GM21723 (cell line): Measurements from ENCODE around the gene PITPNC1.

Source experiments
- ATAC-seq: cut with Tn5 transposase; IDR thresholded peaks from one replicate; pipeline ENCODE4 v1.9.1; 2021; ENCODE audit warnings: mild to moderate bottlenecking, moderate library complexity; ENCODE audit not compliant: unreplicated experiment

Gene PITPNC1

DNA sequence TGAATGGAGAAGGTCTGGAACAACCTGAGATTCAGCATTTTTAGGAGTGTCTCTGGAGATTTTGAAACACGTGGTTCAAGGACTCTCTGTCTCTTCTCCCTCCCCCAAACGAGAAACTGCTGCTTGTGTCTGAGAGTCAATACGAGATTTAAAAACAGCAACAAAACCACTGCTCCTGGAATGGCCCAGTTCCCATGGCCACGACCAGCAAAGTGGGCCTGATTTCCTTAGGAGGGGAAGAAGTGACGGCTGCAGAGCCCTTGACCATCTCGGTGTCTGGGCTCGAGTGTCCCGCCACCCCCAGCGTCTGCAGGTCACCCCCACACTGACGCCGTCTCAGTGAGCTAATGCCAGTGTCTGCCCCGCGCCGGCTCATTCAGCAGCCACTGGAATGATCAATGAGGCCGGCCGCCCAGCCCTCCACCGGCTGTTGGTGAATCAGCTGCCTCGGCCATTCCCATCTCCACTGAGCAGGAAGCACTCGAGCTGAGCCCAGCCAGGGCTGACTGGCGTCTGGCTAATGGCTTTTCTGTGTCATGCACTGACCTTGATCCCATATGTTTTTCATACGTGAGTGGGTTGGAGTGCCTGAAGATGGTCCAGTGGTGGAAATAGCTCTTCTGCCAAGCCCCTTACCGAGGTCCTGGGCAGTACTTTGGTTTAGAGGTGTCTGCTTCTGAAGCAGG lies 151.8 kb downstream of the PITPNC1 start:
- ATAC-seq, result no peak

DNA sequence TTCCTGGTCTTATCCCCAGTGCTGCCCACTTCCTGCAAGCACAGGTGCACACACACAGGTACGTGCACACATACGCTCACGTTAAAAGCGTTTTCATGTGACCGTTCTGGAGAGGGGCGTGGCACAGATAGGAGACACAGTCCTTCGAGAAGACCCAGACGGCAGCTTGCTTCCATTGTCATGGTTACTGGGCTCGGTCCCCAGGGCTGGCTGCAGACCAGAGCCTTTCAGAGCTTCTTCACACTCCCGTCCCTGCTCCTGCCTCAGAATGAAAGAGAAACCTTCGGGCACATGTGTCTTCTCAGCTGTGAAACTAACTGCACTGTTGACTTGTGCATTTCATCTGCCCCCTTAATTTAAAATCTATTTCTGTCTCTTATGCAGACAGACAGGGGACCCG lies 154.2 kb downstream of the PITPNC1 start:
- ATAC-seq, result peak; percentile 92

DNA sequence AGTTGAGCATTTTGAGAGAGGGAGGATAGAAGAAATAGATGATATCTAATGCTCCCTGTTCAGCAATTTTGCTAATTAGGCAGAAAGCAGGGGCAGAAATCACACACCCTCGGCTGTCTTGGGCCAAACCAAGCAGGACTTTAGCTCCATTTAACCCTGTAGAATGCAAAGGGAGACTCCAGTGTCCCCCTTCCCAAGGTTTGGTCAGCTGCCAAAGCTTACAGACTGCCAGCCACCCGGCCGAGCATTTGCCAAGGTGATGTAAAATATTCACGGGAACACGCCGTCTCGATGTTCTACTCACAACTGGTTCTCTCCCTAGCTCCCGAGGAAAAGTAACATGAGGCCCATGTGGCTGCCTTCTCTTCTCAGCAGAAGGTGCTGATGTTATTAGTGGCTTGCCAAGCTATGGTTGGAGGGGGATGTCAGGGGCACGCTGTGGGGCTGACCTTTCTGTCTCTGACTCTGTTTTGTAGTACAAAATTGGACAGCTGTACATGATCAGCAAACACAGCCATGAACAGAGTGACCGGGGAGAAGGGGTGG lies 155.3 kb downstream of the PITPNC1 start:
- ATAC-seq, result no peak

DNA sequence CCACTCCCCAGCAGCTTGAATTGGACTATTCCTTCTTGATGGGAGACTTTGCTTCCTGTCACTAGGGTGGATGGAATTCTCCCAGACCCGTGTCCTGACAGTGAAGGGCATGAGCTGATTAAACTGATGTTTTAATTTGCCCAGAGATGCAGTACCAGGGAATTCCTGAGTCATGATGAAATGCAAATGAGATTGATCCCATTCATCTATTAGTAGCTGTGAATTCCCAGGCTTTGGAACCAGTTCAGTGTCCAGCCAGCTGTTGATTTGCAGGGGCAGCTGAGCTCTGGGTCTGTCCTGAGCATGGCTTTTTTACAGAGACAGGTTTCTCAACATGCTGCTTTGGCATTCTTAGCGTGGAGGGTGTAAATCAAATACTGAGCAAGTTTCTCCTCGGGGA lies 157.9 kb downstream of the PITPNC1 start:
- ATAC-seq, result no peak

DNA sequence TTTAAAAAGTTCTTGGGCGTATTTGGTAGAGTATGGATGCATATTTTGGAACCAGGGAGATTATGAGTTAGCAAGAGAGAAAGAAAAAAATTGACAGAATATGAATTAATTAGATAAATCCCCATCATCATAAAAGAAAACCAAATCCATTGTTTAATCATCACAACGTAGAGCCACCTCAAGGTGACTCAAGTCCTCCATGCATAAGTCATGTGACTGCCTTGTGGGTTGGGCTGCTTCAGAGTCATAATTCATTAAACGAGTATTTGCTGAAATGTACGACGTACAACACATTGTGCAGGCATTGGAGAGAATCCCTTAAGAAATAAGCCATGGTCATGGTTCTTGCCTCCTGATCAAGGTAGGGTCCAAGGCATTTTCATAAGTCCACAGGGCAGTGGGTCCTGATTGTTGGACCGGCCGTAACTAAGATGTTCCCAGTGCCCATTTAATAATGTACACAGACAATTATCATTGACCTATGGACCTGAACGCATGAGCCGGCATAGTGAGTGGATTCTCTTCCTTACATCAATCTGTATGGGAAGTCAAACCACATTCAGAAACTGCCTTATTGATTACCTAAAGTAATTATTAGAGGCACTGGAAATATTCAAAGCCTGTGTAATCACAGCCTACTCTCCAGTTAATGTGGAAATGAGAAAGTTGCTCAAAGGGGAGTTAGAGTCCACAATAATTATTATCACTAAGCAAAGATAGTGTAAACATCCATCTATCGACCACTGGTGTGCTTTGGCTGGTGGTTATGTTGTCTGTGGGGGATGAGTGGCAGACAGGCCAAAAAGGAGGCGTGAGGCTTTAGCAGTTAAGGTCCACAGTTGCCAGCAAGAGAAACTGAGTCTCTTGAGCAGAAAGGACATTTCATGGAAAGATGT lies 165.4 kb downstream of the PITPNC1 start:
- ATAC-seq, result no peak

DNA sequence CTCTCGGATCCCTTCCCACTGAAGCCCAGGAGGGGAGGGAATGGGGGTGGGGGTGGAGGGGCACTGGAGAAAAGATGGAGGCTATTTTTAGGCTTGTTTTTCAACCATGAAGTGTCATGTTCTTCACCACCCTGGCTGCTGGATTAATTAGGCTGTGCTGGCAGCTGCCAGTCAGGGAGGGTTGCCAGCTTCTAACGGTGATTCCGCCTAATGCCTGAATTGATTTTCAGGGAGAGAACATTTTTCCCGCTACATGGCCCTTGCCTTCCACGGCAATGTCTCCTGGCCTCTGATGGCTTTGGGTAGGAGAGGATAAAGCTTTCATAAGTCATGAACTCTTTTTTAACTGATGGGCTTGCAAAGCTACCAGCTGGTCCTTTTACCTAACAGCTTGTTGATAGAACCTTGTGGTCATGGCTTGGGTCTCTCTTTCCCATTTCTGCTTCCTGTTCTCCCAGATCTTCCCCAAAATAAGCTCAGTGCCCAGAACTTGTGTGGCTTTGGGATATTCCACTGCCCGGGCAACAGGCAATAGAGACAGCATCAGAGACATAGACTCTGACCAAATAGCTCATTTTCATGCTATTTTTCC lies 167.4 kb downstream of the PITPNC1 start:
- ATAC-seq, result no peak

DNA sequence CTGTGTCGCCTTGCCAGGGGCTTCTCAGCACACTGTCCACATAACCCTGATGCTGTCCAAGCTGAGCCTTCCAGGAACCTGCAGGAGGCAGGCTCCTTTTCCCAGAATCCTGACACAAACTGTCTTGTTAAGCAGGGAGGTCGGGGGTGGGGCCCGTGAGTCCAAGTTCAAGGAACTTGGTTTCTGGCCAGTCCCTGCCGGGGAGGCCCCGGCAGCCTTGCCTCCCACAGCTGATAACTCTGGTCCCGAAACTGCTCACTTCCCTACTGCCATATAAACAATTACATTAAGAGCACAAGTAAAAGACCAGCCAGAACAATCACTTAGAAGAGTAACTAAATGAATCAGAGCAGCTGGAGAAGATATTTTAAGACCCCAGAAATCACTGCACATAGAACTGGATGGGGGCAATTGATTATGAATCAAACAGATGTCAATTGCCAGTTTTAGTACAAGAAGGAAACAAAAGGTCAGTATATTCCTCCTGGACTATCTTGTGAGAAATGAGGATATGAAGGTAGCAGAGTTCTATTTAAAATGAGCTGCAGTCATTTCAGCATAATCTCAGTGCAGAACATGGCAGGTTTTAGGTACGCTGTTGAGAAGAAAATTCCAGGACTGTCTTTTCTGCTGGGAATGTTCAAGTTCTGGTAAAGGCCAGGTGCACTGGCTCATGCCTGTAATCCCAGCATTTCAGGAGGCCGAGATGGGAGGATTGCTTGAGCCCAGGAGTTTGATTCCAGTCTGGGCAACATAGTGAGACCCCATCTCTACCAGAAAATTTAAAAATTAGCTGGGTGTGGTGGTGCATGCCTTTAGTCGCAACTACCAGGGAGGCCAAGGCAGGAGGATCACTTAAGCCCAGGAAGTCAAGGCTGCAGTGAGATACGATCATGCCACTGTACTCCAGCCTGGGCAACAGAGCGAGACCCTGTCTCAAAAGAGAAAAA lies 169.8 kb downstream of the PITPNC1 start:
- ATAC-seq, result peak; percentile 97

DNA sequence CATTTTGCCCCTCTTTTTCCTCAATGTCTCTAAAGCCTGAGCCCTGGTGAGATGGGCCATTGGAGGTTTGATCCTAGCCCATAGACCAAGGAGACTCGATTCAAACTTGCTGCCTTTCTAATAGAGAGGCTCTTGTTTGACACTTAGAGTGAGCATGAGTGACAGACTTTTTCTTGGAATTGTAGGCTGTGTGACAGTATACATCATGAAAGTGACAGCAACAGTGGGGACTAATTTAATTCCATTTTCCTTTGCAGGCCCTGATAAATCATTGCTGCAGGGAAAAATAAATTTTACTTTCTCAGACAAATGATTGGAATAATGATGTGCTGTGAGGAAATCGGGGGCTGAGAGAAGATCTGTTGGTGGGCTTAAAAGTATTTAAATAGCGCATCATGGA lies 171.6 kb downstream of the PITPNC1 start:
- no peak for ATAC-seq

DNA sequence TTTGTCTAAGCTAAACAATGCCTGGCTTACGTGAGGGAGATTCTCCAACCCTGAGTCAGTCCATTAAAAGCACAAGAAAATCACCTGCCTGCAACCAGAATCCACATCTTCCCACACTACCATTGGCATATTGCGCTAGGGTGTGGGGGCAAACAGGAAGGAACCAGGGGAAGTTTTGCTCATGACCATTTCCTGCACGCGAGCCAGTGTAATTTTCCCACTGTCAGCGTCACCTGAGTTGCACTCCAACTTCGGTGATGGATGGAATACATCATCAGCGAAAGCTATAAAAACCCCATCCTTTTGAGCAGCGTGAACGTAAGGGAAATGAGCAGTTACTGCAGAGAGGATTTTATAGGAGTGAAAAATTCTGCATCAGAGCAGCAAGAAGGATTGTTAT lies 172.7 kb downstream of the PITPNC1 start:
- ATAC-seq, result no peak

DNA sequence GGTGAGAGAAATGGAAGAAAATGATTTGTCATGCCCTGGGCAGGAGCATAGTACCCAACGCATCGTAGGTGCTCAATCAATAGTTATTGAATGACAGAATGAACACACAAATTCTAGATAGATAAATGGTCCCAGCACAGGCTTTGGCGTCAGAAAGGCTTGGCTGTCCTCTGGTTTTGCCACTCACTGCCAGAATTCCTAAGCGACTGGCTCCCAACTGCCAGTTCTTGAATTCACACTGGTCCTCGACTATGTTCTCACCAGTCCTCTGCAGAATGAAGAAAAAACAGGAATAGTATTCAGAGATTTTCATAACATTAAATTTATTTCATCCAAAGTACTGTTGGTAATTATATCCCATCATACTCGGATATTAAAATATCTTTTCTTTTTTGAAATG lies 177.6 kb downstream of the PITPNC1 start:
- ATAC-seq, result no peak

DNA sequence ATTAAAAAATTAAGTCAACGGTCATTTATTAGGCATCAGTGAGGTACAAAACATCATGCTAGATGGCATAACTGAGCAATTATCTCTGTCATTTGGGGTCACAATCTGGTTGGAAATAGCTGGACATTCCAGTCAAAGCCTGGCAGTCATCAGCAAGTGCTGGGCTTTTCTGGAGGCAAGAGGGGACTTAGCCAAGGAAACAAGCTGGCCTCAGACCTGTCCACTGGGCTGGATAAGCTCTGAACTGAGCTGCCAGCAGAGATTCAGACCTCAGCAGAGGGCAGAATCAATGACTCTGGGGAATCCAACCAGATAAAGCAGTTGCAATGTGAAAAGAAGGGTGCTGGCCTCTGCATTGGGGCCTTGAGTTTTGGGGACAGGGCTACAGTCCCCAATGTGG lies 178.8 kb downstream of the PITPNC1 start:
- no peak for ATAC-seq

DNA sequence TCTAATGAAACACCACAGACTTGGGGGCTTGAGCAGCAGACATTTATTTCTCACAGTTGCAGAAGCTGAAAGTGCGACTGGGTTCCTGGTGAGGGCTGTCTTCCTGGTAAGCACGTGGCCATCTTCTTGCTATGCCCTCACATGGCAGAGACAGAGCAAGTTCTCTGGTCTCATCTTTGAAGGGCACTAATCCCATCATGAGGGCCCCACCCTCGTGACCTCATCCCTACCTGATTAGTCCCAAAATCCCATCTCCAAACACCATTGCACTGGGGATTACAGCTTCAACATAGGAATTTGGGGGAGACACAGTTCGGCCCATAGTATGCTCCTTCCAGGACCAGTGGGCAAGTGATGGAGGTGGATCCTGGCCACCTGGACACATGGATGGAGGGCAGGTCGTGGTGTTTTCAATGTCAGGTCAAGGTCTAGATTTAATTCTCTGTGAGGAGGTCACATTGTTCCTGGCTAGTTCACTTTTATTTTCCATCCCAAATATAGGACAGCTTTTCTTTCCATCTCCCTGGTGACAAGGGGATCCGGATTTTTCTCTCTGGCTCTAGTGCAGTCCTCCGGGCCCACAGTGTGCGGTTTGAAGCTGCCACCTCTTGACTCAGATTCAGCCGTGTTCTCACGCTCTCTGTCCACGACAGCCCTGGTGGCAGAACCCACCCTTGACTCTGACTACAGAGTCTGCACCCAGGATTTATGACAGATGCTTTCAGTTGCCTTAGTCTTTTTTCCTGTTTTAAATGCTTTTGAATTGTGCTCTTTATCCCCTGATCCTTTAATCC lies 180.2 kb downstream of the PITPNC1 start:
- ATAC-seq, result no peak

DNA sequence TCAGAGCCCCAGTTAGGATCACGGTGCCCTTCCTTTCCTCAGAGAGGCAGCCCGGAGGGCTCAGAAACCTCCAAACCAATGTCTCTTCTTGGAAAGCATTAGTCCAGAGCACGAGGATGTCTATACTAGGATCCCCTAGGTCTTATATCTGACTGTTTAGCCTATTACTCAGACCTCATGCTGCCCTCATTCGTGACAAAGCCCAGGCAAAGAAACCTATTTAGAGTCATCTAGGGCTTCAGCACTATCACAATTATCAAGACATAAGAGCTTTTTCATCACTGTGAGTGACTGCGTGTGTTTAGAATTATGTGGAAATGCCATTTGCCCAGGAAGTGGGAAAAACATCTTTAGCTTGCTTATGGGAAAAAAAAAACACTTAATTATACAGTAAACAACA lies 180.8 kb downstream of the PITPNC1 start:
- ATAC-seq, result no peak

DNA sequence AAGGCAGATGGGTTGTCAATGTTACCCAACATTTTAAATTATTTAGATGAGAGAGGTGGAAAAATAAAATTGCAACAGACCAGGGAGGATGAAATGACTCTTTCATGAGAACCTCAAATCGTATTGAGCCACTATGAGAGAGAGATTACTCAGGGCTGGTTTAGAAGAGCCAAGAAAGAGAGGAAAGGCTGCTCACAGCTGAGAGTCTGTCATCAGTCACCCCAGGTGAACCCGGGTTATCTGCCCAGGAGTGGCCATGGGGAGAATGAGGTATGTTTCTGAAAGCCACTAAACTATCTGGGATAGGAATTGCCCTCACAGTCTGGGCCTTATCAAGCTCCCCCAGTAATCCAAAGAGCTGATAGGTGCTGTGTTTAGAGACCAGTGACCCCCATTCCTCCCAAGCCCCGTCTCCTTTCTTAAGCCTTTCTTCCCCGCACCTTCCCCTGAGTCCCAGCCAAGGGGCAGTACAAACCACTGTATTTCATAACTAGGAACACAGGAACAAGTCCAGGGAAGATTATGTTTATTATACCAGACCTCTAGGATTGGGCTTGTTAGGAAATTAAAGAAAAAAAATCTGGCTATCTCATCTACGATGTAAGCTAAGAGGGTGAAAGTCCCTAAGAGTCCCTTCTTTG lies 181.8 kb downstream of the PITPNC1 start:
- no peak for ATAC-seq

DNA sequence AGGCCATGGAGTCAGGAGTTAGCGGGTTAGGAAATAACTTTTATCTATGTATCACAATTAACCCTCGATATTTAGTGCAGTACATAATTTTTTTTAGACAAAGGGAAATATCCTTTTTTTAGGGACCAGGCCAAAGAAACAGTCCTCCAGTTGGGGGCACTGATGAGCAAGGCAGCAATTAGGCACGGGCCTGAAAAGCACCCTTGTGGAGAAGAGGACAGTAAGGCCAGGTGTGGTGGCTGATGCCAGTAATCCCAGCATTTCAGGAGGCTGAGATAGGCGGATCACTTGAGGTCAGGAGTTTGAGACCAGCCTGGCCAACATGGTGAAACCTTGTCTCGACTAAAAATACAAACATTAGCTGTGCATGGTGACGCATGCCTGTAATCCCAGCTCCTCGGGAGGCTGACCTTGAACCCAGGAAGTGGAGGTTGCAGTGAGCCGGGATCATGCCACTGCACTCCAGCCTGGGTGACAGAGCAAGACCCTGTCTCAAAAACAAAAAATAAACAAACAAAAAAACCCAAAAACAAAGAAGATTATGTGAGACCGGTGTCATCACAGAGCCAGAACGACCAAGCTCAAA lies 182.4 kb downstream of the PITPNC1 start:
- ATAC-seq, result no peak

DNA sequence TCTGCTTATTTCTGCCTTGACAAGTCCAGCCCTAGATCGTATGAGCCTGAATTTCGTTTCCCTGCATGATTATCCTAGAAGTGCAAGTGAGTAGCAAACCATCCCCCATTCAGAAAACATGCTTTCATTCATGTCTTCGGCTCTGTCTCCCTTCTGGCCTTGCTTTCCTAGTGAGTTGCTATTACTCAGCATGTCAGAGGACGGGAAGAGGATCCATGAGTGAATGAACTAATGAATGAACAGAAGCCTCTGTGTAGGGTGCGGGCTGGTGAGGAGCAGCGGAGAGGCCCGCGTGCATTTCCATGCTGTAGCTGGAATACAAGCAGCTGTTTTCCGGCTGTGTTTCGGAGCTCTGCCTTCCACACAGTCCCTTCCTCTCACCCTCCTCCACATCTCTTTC lies 184.9 kb downstream of the PITPNC1 start:
- no peak for ATAC-seq

DNA sequence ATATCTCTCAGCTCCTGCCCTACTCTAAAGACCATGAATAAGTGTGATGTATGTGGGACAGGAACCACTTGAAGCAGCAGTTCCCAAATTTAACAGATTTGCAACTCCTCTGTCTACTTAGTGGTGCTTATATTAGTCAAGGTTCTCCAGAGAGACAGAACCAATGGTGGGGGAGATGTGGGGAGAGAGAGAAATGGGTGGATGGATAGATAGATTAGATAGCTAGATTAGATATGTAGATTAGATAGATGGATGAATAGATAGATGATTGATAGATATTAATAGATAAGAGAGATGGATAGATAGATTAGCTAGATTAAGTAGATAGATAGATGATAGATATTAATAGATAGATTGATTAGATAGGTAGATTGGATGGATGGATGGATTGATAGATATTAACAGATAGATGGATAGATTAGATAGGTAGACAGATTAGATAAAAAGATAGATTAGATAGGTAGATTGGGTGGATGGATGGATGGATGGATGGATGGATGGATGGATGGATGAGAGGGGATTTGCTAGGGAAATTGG lies 186.7 kb downstream of the PITPNC1 start:
- ATAC-seq, result no peak

DNA sequence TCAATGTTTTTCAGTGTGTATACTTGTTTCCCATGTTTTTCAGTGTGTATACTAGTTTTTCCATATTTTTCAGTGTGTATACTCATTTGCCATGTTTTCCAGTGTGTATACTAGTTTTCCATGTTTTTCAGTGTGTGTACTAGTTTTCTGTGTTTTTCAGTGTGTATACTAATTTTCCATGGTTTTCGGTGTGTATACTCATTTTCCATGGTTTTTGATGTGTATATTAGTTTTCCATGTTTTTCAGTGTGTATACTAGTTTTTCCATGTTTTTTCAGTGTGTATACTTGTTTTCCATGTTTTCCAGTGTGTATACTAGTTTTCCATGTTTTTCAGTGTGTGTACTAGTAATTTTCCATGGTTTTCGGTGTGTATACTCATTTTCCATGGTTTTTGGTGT lies 188.0 kb downstream of the PITPNC1 start:
- no peak for ATAC-seq

DNA sequence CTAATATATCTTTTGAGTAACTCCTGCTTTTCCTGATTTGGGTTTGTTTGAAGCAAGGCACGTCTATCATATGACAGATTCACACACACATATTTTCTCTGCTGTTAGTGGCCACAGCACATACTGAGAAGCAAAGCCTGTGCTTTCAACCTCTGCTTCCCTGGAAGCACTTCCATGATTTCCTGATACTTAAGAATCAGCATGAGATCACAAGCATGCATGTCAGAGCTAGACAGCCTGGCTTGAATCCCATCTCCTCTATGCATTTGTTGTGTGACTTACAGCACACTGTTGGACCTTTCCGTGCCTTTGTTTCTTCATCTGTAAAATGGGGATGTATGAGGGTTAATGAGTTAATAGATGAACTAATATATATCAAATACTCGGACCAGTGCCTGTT lies 189.6 kb downstream of the PITPNC1 start:
- ATAC-seq, result no peak
